H1 (cell line): ENCODE measurements around the gene ZNF446. TPM values are rescaled to one million over a fixed set of nuclear protein-coding genes. Genes with fewer than 3 reads are reported as not detected.

Source experiments
- BRCA1 ChIP-seq: IDR thresholded peaks from 2 replicates; pipeline ENCODE4 v1.6.1; 2012; ENCODE audit warnings: low read depth, low read length, improper control_type of control experiment
- CHD1 ChIP-seq: IDR thresholded peaks from 2 replicates; pipeline ENCODE4 v1.6.1; 2012; ENCODE audit warnings: low read depth, low read length, improper control_type of control experiment
- CHD7 ChIP-seq: fragments of 300-600 bp; sonication (generic); IDR thresholded peaks from 2 replicates; pipeline ENCODE4 v1.7.1; 2012; ENCODE audit warnings: low read length, moderate library complexity, mild to moderate bottlenecking, inconsistent platforms; ENCODE audit not compliant: insufficient replicate concordance
- CREB1 ChIP-seq: IDR thresholded peaks from 2 replicates; pipeline ENCODE4 v1.6.1; 2012; ENCODE audit warnings: inconsistent platforms
- GTF2F1 ChIP-seq: IDR thresholded peaks from 2 replicates; pipeline ENCODE4 v1.6.1; 2012; ENCODE audit warnings: low read depth, low read length, improper control_type of control experiment, borderline replicate concordance
- KDM1A ChIP-seq: fragments of 200-600, 300-600 bp; sonication (generic); IDR thresholded peaks from 2 replicates; pipeline ENCODE4 v1.7.1; 2016; ENCODE audit warnings: mild to moderate bottlenecking, low read length, borderline replicate concordance
- RBBP5 ChIP-seq: IDR thresholded peaks from 2 replicates; pipeline ENCODE4 v1.7.1; 2012; ENCODE audit warnings: low read depth, mild to moderate bottlenecking, inconsistent platforms, low read length, moderate library complexity, borderline replicate concordance
- SIRT6 ChIP-seq: IDR thresholded peaks from one replicate; pipeline ENCODE4 v1.7.1; 2012; ENCODE audit warnings: low read length, inconsistent platforms
- USF2 ChIP-seq: IDR thresholded peaks from 2 replicates; pipeline ENCODE4 v1.6.1; 2011; ENCODE audit warnings: low read length, improper control_type of control experiment
- ZNF274 ChIP-seq: IDR thresholded peaks from 2 replicates; pipeline ENCODE4 v1.7.0; 2012; ENCODE audit warnings: low read length, borderline replicate concordance; ENCODE audit errors: extremely low read depth
- polyA plus RNA-seq, 7 experiments: library from polyadenylated mRNA; depleted of rRNA in 3 of 7; stranded (reverse) in 5 of 7; unstranded in 2 of 7; fragments of >200 nt in 5 of 7; fragments of 200-250 nt in 2 of 7; gene quantifications; 1 replicate in 5 of 7; 2 replicates in 1 of 7; 4 replicates in 1 of 7; pipeline versions ENCODE4 v1.2.1 to v1.2.3, GENCODE V29; 2011 to 2013; ENCODE audit warnings: missing spikeins in 2 of 7, mixed read lengths in 2 of 7
- total RNA-seq: library from RNA; stranded (reverse); fragmentation: NEBNext Ultra II Directional; extraction: Animal tissue kit (Norgen Biotek cat#: 25700); gene quantifications from 2 replicates; pipeline ENCODE4 v1.2.1, GENCODE V29; 2021

Gene ZNF446
- total and polyA plus RNA-seq, 2 of the 8 experiments (the other 6 are each of a cell fraction or from before 2014, with no cell fraction given): 4.1 to 5.5 TPM

DNA sequence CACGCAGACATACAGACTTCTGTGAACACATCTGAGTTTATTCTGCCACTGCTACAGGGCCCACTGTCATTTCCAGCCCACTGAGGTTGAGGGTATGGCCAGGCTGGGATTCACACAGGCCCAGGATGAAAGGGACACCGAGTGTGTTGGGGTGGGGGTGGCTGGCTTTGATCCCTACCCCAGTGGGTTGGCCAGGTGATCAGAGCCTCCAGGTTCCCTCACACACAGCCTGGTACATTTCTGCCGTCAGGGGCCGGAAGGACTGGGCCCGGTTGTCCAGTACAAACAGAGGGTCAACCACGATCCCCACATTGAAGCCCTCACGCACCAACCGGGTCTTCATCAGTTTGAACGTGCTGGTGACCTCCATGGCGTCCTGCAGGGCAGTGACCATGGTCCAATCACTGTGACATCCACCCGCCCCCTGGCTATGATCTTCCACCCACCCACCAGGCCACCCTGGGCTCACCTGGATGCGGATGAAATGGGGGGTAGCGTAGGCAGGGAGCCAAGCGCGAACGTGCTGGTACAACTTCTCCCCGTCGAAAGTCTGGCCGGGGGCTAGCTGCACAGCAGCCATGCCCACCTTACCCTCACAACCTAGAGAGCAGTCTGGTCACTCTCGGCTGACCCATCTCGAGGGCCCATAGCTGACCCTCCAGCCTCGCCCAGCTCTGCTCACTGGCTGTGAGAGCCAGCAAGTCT, 22.3 kb downstream of the ZNF446 start (continued):
- TF ChIP-seq CHD7: no peak
- no peak for TF ChIP-seq RBBP5
- no peak for TF ChIP-seq CHD1
- TF ChIP-seq USF2: no peak
- TF ChIP-seq ZNF274: no peak
- TF ChIP-seq GTF2F1: no peak
- no peak for TF ChIP-seq KDM1A
- no peak for TF ChIP-seq SIRT6
- TF ChIP-seq BRCA1: no peak
- no peak for TF ChIP-seq CREB1
